Cerebellar cortex (tissue), 1 donor: ENCODE results near the gene CTNNB1.
"Not testable (repeated sequence)": the region's sequence is repeated elsewhere in the genome, so short reads cannot be mapped to it uniquely, and the experiment has no call there.

Experiments used
- DNase-seq: peaks from one replicate; pipeline ENCODE4 v3.0.0-alpha.2; 2015; ENCODE audit warnings: low spot score

The CTNNB1 gene

GRCh38 chr3:41258239-41258800, 59.0 kb downstream of the CTNNB1 start:
- DNase-seq: no peak

GRCh38 chr3:41259449-41260062, 60.3 kb downstream of the CTNNB1 start:
- no peak for DNase-seq

- DNase-seq: no peak
Measured at GRCh38 chr3:41260063-41260450, 60.8 kb downstream of the CTNNB1 start.

GRCh38 chr3:41265011-41265545, 65.8 kb downstream of the CTNNB1 start:
- no peak for DNase-seq

- no peak for DNase-seq
Measured at GRCh38 chr3:41265823-41266273, 66.5 kb downstream of the CTNNB1 start.

- no peak for DNase-seq
Measured at GRCh38 chr3:41267975-41268640, 68.8 kb downstream of the CTNNB1 start.

GRCh38 chr3:41272667-41273066, 73.4 kb downstream of the CTNNB1 start:
- DNase-seq: no peak

GRCh38 chr3:41274944-41275668, 75.8 kb downstream of the CTNNB1 start:
- DNase-seq: no peak

- no peak for DNase-seq
Measured at GRCh38 chr3:41276191-41276590, 76.9 kb downstream of the CTNNB1 start.

- DNase-seq: no peak
Measured at GRCh38 chr3:41277790-41278465, 78.6 kb downstream of the CTNNB1 start.

GRCh38 chr3:41284934-41285333, 85.6 kb downstream of the CTNNB1 start:
- DNase-seq: not testable (repeated sequence)

- DNase-seq: no peak
Measured at GRCh38 chr3:41286305-41286704, 87.0 kb downstream of the CTNNB1 start.

- no peak for DNase-seq
Measured at GRCh38 chr3:41288785-41289184, 89.5 kb downstream of the CTNNB1 start.
